Lower lobe of right lung (tissue), 2 donors: Measurements from ENCODE around the gene OSGEPL1. TPM values are rescaled to one million over a fixed set of nuclear protein-coding genes. Genes with fewer than 3 reads are reported as not detected.
A peak's percentile ranks its signal among the peaks of the same experiment; 100 is the strongest.

Experiments used
- ATAC-seq, 2 donors: fragments of 200-7000 bp; cut with Tn5 transposase; one replicate each; pipeline ENCODE4 v1.9.1; 2020 to 2022; ENCODE audit warnings: mild to moderate bottlenecking in 2 of 2, moderate library complexity in 2 of 2
- DNase-seq: peaks from one replicate; pipeline ENCODE4 v3.0.0-alpha.2; 2020
- H3K27ac ChIP-seq: fragments of 200-600 bp; one replicate; pipeline ENCODE4 v1.8.0; 2022
- H3K27me3 ChIP-seq: fragments of 200-600 bp; one replicate; pipeline ENCODE4 v1.8.0; 2022; ENCODE audit warnings: low read depth
- H3K36me3 ChIP-seq: fragments of 200-600 bp; one replicate; pipeline ENCODE4 v1.8.0; 2022; ENCODE audit warnings: mild to moderate bottlenecking
- H3K4me1 ChIP-seq: fragments of 200-600 bp; one replicate; pipeline ENCODE4 v1.8.0; 2022
- H3K4me3 ChIP-seq: fragments of 200-600 bp; one replicate; pipeline ENCODE4 v1.8.0; 2022; ENCODE audit warnings: mild to moderate bottlenecking
- H3K9me3 ChIP-seq: fragments of 200-600 bp; one replicate; pipeline ENCODE4 v1.8.0; 2022
- CTCF ChIP-seq: fragments of 200-600 bp; IDR thresholded peaks from one replicate; pipeline ENCODE4 v1.8.0; 2022; ENCODE audit warnings: antibody characterized with exemption, mild to moderate bottlenecking
- intact Hi-C: fragments of 100-400 bp; cut with DNase I; formaldehyde crosslinking; loops from one replicate; pipeline ENCODE4 v1.11.0; 2022
- total RNA-seq: library from RNA; stranded (reverse); fragmentation: NEBNext Ultra II Directional; extraction: Animal tissue kit (Norgen Biotek cat#: 25700); gene quantifications from one replicate; pipeline ENCODE4 v1.2.1, GENCODE V29; 2021
- donor health status: DM: no; HTN: yes; CAD: no; lungs with severe emphysema.

OSGEPL1 gene
- total RNA-seq, 1 donor from 2014 or later = 7.9 TPM

GRCh38 chr2:189783451-189783926, 20.9 kb upstream of the OSGEPL1 start:
- DNase-seq (no peak), ATAC-seq (peak; percentile 4 to 39)
- peaks cover 38% of the 10 kb centered on the region for H3K36me3 ChIP-seq
- TF ChIP-seq CTCF = no peak
- peak overlapping the region; percentile 82 for H3K4me3 ChIP-seq
- H3K9me3 ChIP-seq = no peaks in the 10 kb centered on the region
- H3K27me3 ChIP-seq = no peaks in the 10 kb centered on the region
- peaks cover 29% of the 10 kb centered on the region for H3K4me1 ChIP-seq
- intact Hi-C loops = no loop called here
- peak overlapping the region; percentile 97 for H3K27ac ChIP-seq

GRCh38 chr2:189782221-189782671, 19.7 kb upstream of the OSGEPL1 start:
- H3K36me3 ChIP-seq = peaks cover 51% of the 10 kb centered on the region
- intact Hi-C loops = no loop called here
- no peak for TF ChIP-seq CTCF
- DNase-seq (no peak), ATAC-seq (no peak)
- peak overlapping the region; percentile 97 for H3K27ac ChIP-seq
- H3K27me3 ChIP-seq = no peaks in the 10 kb centered on the region
- no peak overlapping the region for H3K4me3 ChIP-seq
- H3K9me3 ChIP-seq = no peaks in the 10 kb centered on the region
- H3K4me1 ChIP-seq = peaks cover 29% of the 10 kb centered on the region

GRCh38 chr2:189772212-189772611, 9.6 kb upstream of the OSGEPL1 start:
- peaks cover 81% of the 10 kb centered on the region for H3K36me3 ChIP-seq
- H3K4me1 ChIP-seq = no peaks in the 10 kb centered on the region
- DNase-seq (no peak), ATAC-seq (no peak)
- H3K9me3 ChIP-seq = no peaks in the 10 kb centered on the region
- H3K27me3 ChIP-seq = no peaks in the 10 kb centered on the region
- no peak overlapping the region for H3K4me3 ChIP-seq
- H3K27ac ChIP-seq = no peak overlapping the region
- intact Hi-C loops = no loop called here
- no peak for TF ChIP-seq CTCF

GRCh38 chr2:189770590-189771322, 8.2 kb upstream of the OSGEPL1 start:
- Histone ChIP-seq H3K36me3 (peaks cover 73% of the 10 kb centered on the region), H3K27ac (no peak overlapping the region), H3K27me3 (no peaks in the 10 kb centered on the region), H3K4me3 (no peak overlapping the region), H3K4me1 (no peaks in the 10 kb centered on the region), H3K9me3 (no peaks in the 10 kb centered on the region)
- no peak for TF ChIP-seq CTCF
- DNase-seq = no peak
- intact Hi-C loops = no loop called here
- ATAC-seq = peak in 1 of 2 donors; percentile 35

GRCh38 chr2:189763908-189764661, 1.5 kb upstream of the OSGEPL1 start:
- Histone ChIP-seq H3K4me3 (no peak overlapping the region), H3K9me3 (no peaks in the 10 kb centered on the region), H3K4me1 (peaks cover 14% of the 10 kb centered on the region), H3K36me3 (peaks cover 13% of the 10 kb centered on the region), H3K27ac (no peak overlapping the region), H3K27me3 (no peaks in the 10 kb centered on the region)
- no peak for TF ChIP-seq CTCF
- ATAC-seq (no peak), DNase-seq (no peak)
- intact Hi-C loops = no loop called here
